ENCODE results near the gene ZFAND5.
A peak's percentile ranks its signal among the peaks of the same experiment; 100 is the strongest.

Gene ZFAND5, protein sequence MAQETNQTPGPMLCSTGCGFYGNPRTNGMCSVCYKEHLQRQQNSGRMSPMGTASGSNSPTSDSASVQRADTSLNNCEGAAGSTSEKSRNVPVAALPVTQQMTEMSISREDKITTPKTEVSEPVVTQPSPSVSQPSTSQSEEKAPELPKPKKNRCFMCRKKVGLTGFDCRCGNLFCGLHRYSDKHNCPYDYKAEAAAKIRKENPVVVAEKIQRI

DNA sequence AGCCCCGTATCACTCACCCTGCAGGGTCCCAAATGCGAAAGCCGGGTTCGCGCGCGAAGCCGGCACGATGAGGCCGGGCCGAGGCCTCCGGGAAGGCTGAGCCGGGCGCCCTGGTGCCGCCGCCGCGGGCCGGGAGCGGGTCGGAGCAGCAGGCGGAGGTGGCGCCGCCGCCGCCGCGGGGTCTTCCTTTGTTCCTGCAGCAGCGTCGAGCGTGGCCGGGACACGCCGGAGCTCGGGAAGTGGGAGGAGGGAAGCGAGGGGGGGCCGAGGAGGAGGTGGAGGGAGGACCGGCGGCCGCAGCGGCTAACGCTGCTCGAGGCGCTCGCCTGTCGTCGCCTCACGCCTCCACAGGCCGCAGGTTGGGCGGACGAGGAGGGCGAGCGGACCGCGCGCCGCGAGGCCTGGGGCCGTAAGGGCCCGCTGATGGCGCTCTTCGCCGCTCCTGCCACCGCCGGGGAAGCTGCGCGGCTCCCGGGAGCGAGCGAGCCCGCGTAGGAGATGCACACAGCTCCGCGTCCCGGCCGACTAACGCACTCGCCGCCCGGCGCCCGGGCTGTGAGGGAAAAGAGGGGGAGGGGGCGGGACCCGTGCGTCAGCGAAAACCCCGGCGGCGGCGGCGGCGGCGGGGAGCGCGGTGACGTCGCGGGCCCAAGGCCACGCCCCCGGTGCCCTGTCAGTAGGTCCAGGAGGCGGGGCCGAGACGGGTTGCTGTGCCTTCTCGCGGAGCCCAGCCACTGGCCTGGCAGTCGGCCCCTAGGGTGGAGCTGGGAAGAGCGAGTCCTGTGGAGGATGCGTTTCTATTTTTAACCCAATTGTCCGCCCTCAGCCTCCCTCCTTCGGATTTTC is at the start of gene ZFAND5:
TSS of gene ZFAND5 (minus strand) at position 530 of the 846 bp plus-strand sequence. CDS start 4,430 bp downstream, outside the sequence.
- TF ChIP-seq CTCF (IDR thresholded peaks at IDR 0.05; ENCODE audit: low read length, missing control alignments), result no peak
- DNase-seq (ENCODE audit: low read depth), result peak; percentile 99

GRCh38 chr9:72412483-72413040 is 47.6 kb upstream of the ZFAND5 start:
- TF ChIP-seq CTCF (IDR thresholded peaks at IDR 0.05; ENCODE audit: low read length, missing control alignments), result no peak
- DNase-seq (ENCODE audit: low read depth), result no peak
- no peak overlapping the region for H3K4me3 ChIP-seq (replicated peaks; ENCODE audit: low read depth, low read length)

More for the DNA sequence above, at the start of gene ZFAND5:
- peak within 1 kb of the TSS; percentile 61 for H3K4me3 ChIP-seq (replicated peaks; ENCODE audit: low read depth, low read length)

DNA sequence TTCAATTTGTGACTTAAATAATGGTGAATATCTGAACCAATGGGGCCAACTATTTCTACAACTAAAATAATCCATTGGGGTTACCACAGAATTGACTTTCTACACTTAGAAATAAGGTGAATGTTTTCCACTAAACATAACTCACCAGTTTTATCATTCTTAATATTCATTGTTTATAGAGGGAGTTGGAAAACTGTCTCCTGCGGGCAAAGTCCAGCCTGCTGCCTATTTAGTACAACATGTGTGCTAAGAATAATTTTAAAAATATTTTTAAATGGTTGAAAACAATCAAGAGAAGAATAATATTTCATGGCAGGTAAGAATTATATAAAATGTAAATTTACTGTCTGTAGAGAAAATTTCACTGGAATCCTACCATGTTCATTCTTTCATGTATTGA is 45.2 kb upstream of the ZFAND5 start:
- no peak for DNase-seq (ENCODE audit: low read depth)
- TF ChIP-seq CTCF (IDR thresholded peaks at IDR 0.05; ENCODE audit: low read length, missing control alignments), result no peak
- H3K4me3 ChIP-seq (replicated peaks; ENCODE audit: low read depth, low read length), result no peak overlapping the region

- H3K4me3 ChIP-seq (replicated peaks; ENCODE audit: low read depth, low read length), result no peak overlapping the region
- no peak for TF ChIP-seq CTCF (IDR thresholded peaks at IDR 0.05; ENCODE audit: low read length, missing control alignments)
- no peak for DNase-seq (ENCODE audit: low read depth)
Observed at GRCh38 chr9:72407114-72407513, 42.1 kb upstream of the ZFAND5 start.

- no peak overlapping the region for H3K4me3 ChIP-seq (replicated peaks; ENCODE audit: low read depth, low read length)
- no peak for DNase-seq (ENCODE audit: low read depth)
- no peak for TF ChIP-seq CTCF (IDR thresholded peaks at IDR 0.05; ENCODE audit: low read length, missing control alignments)
Observed at GRCh38 chr9:72402744-72403143, 37.7 kb upstream of the ZFAND5 start.

- H3K4me3 ChIP-seq (replicated peaks; ENCODE audit: low read depth, low read length), result no peak overlapping the region
- no peak for TF ChIP-seq CTCF (IDR thresholded peaks at IDR 0.05; ENCODE audit: low read length, missing control alignments)
- no peak for DNase-seq (ENCODE audit: low read depth)
Observed at GRCh38 chr9:72401396-72401795, 36.4 kb upstream of the ZFAND5 start.
